SK-N-SH (cell line): ENCODE results near the gene RBM17. TPM values are rescaled to one million over a fixed set of nuclear protein-coding genes. Genes with fewer than 3 reads are reported as not detected.

Experiments used
- CTCF ChIA-PET: fragments of 300-600, 350-600 bp; formaldehyde crosslinking; extraction: SDS; loops from one replicate; lab custom pipeline; 2021; lab: Yijun Ruan, JAX
- POLR2A ChIA-PET: fragments of 350-600 bp; sonication (Branson Sonifier 250); formaldehyde crosslinking; extraction: SDS; loops from one replicate; lab custom pipeline; 2020; ENCODE audit warnings: antibody characterized with exemption, inconsistent platforms; lab: Yijun Ruan, JAX
- DNase-seq: peaks from one replicate; pipeline ENCODE4 v3.0.0; 2012
- H2AFZ ChIP-seq: fragments of 200-600 bp; sonication (generic); 2 replicates; pipeline ENCODE4 v1.8.1; 2016; ENCODE audit warnings: antibody characterized with exemption, mild to moderate bottlenecking, low read depth
- H3F3A ChIP-seq: fragments of 200-600 bp; sonication (generic); replicated peaks from 2 replicates; pipeline ENCODE3; 2016; ENCODE audit warnings: antibody characterized with exemption, mild to moderate bottlenecking; ENCODE audit not compliant: insufficient read depth
- H3K27ac ChIP-seq, 2 experiments: fragments of 200-500 bp in 1 of 2; fragments of 200-600 bp in 1 of 2; sonication (Bioruptor generic) in 1 of 2; sonication (generic), shearing (Covaris generic) in 1 of 2; 2 replicates each; pipeline versions ENCODE4 v1.5.1 to v1.6.1; 2014 to 2016; ENCODE audit warnings: low read depth in 2 of 2, inconsistent platforms in 1 of 2, low read length in 1 of 2, mild to moderate bottlenecking in 1 of 2, mixed read lengths in 1 of 2
- H3K27me3 ChIP-seq: fragments of 200-600 bp; sonication (generic), shearing (Covaris generic); 2 replicates; pipeline ENCODE4 v1.6.1; 2016; ENCODE audit warnings: mixed run types; ENCODE audit not compliant: insufficient read depth
- H3K36me3 ChIP-seq, 2 experiments: fragments of 200-500 bp in 1 of 2; fragments of 200-600 bp in 1 of 2; sonication (Bioruptor generic) in 1 of 2; sonication (generic) in 1 of 2; replicated peaks in 1 of 2; 2 replicates each; pipeline versions ENCODE3 to v1.5.1; 2014 to 2016; ENCODE audit warnings: low read length in 1 of 2, mild to moderate bottlenecking in 1 of 2; ENCODE audit not compliant: insufficient read depth in 2 of 2, control insufficient read depth in 1 of 2
- H3K4me1 ChIP-seq, 2 experiments: fragments of 200-500 bp in 1 of 2; fragments of 200-600 bp in 1 of 2; sonication (Bioruptor generic) in 1 of 2; sonication (generic), shearing (Covaris generic) in 1 of 2; 2 replicates each; pipeline versions ENCODE4 v1.5.1 to v1.6.1; 2014 to 2016; ENCODE audit warnings: low read depth in 1 of 2, low read length in 1 of 2, mixed run types in 1 of 2; ENCODE audit not compliant: insufficient read depth in 2 of 2, control insufficient read depth in 1 of 2
- H3K4me2 ChIP-seq: fragments of 200-600 bp; sonication (generic), shearing (Covaris generic); 2 replicates; pipeline ENCODE4 v1.6.1; 2017; ENCODE audit warnings: mixed run types
- H3K4me3 ChIP-seq, 2 experiments: fragments of 200-500 bp in 1 of 2; fragments of 200-600 bp in 1 of 2; sonication (Bioruptor generic) in 1 of 2; sonication (generic), shearing (Covaris generic) in 1 of 2; 2 replicates each; pipeline versions ENCODE4 v1.5.1 to v1.8.1; 2014 to 2016; ENCODE audit warnings: low read depth in 2 of 2, inconsistent platforms in 1 of 2, low read length in 1 of 2, mild to moderate bottlenecking in 1 of 2, mixed read lengths in 1 of 2, moderate library complexity in 1 of 2
- H3K79me2 ChIP-seq: fragments of 200-600 bp; sonication (generic); 2 replicates; pipeline ENCODE4 v1.8.1; 2017; ENCODE audit warnings: mild to moderate bottlenecking; ENCODE audit not compliant: insufficient read depth
- H3K9ac ChIP-seq: fragments of 200-600 bp; sonication (generic); 2 replicates; pipeline ENCODE4 v1.6.1; 2017; ENCODE audit warnings: mixed run types
- H3K9me2 ChIP-seq: fragments of 200-600 bp; sonication (generic); 2 replicates; pipeline ENCODE4 v1.6.1; 2017; ENCODE audit warnings: mixed run types
- H3K9me3 ChIP-seq: fragments of 200-600 bp; sonication (generic); 2 replicates; pipeline ENCODE4 v1.6.1; 2017; ENCODE audit warnings: mixed run types, mild to moderate bottlenecking, moderate library complexity
- H4K20me1 ChIP-seq: fragments of 200-600 bp; sonication (generic); 2 replicates; pipeline ENCODE4 v1.6.1; 2017; ENCODE audit warnings: mild to moderate bottlenecking, mixed run types; ENCODE audit not compliant: insufficient read depth
- CHD2 ChIP-seq: fragments of 150-350 bp; IDR thresholded peaks from 2 replicates; pipeline ENCODE4 v1.6.1; 2018; ENCODE audit warnings: low read length; ENCODE audit not compliant: partially characterized antibody
- CTCF ChIP-seq: fragments of 200-600 bp; sonication (generic); IDR thresholded peaks from 2 replicates; pipeline ENCODE4 v1.6.1; 2017; ENCODE audit warnings: antibody characterized with exemption, mild to moderate bottlenecking, moderate library complexity
- ELF1 ChIP-seq: IDR thresholded peaks from 2 replicates; pipeline ENCODE4 v1.4.0; 2012
- FOSL2 ChIP-seq: IDR thresholded peaks from 2 replicates; pipeline ENCODE4 v1.4.0; 2012; ENCODE audit warnings: low read depth, mild to moderate bottlenecking, moderate library complexity, borderline replicate concordance
- FOXJ3 ChIP-seq: sonication (generic); formaldehyde crosslinking; IDR thresholded peaks from 2 replicates; pipeline ENCODE4 v1.5.1; 2020; ENCODE audit warnings: mild to moderate bottlenecking, missing genetic modification reagents
- FOXM1 ChIP-seq: IDR thresholded peaks from 2 replicates; pipeline ENCODE4 v1.4.0; 2012; ENCODE audit warnings: low read depth, mild to moderate bottlenecking
- JUND ChIP-seq: IDR thresholded peaks from 2 replicates; pipeline ENCODE4 v1.4.0; 2012
- MXI1 ChIP-seq: IDR thresholded peaks from 2 replicates; pipeline ENCODE4 v1.6.1; 2012; ENCODE audit warnings: mild to moderate bottlenecking, low read depth, low read length, improper control_type of control experiment
- NRF1 ChIP-seq: IDR thresholded peaks from 2 replicates; pipeline ENCODE4 v1.6.1; 2012; ENCODE audit warnings: low read depth, mild to moderate bottlenecking, low read length
- RAD21 ChIP-seq: IDR thresholded peaks from 2 replicates; pipeline ENCODE4 v1.6.1; 2012; ENCODE audit warnings: mild to moderate bottlenecking, low read length
- RCOR1 ChIP-seq: fragments of 150-350 bp; IDR thresholded peaks from 2 replicates; pipeline ENCODE4 v1.6.1; 2017; ENCODE audit warnings: antibody characterized with exemption, low read length
- RXRA ChIP-seq: IDR thresholded peaks from 2 replicates; pipeline ENCODE4 v1.4.0; 2012; ENCODE audit warnings: low read depth, mild to moderate bottlenecking, borderline replicate concordance
- SMC3 ChIP-seq: IDR thresholded peaks from 2 replicates; pipeline ENCODE4 v1.6.1; 2012; ENCODE audit warnings: low read depth, low read length, improper control_type of control experiment
- TAF1 ChIP-seq: IDR thresholded peaks from 2 replicates; pipeline ENCODE4 v1.6.1; 2012; ENCODE audit warnings: low read depth, mild to moderate bottlenecking, low read length, moderate library complexity, borderline replicate concordance
- USF1 ChIP-seq: IDR thresholded peaks from 2 replicates; pipeline ENCODE4 v1.4.0; 2012; ENCODE audit warnings: low read depth, borderline replicate concordance
- YY1 ChIP-seq: IDR thresholded peaks from 2 replicates; pipeline ENCODE4 v1.4.0; 2012; ENCODE audit warnings: low read depth, mild to moderate bottlenecking
- WGBS: methylation state at CpG from one replicate; pipeline ENCODE4 v1.1.6; 2017; ENCODE audit warnings: low lambda C conversion rate; 5-methylcytosine and 5-hydroxymethylcytosine counted together
- polyA plus RNA-seq, 3 experiments: library from polyadenylated mRNA; depleted of rRNA; stranded (reverse); fragments of >200 nt; gene quantifications; 2 replicates each; pipeline ENCODE4 v1.2.3, GENCODE V29; 2012
- TF ChIP-seq, protein P1 (sequence below): fragments of 150-350 bp; IDR thresholded peaks from 2 replicates; pipeline ENCODE4 v1.6.1; 2016; ENCODE audit warnings: mild to moderate bottlenecking, low read depth, low read length
- TF ChIP-seq, protein P2 (sequence below): IDR thresholded peaks from 2 replicates; pipeline ENCODE4 v1.6.1; 2012; ENCODE audit warnings: mild to moderate bottlenecking, low read depth, low read length, moderate library complexity

Gene RBM17
- polyA plus RNA-seq, 1 of the 3 experiments (the other 2 are of a cell fraction) = 32.6 TPM

DNA sequence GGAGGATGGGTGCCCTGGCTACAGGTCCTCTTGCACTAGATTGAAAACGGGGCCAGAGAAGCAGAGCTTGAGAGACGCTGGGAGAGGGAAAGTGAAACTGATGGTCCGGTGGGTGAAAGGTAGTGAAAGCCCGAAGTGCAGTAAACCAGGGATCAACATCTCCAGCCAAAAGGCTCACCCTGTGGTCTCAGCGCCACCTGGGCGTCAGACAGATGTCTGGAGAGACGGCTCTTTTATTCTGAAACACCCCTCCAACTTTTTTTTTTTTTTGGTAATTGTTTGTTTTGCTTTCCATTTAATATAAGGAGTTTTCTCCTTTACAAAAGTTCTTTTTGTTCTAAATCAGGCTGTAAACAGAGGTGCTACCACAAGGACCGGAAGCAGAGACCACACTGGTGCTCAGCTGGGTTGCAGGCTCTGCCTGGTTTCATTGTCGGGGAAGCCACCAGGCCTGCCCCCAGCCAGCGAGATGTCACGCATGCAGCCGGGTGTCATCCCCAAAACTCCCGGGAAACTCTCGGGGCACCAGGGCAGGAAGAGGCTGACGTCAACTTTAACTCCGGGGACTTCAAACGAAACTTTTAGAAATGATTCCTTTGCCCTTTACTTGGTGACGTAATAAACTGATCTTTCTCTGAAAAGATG is 37.9 kb upstream of the RBM17 start:
- peaks cover 13% of the 10 kb centered on the region; the same call in 1 of the 2 replicates for H3K27me3 ChIP-seq
- no peaks in the 10 kb centered on the region for H3K79me2 ChIP-seq
- TF ChIP-seq RAD21 = peak; percentile 38
- TF ChIP-seq CTCF = peak; percentile 34
- no peak for TF ChIP-seq USF1
- peak overlapping the region; percentile 79 for H3K4me2 ChIP-seq
- DNase-seq = peak; percentile 31
- H3K4me3 ChIP-seq = peak overlapping the region; percentile 35 to 44; a peak in 3 of 4 replicates
- 14% methylated on average over 18 of the region's 18 CpGs for WGBS
- peak overlapping the region; percentile 60; the same call in 1 of the 2 replicates for H2AFZ ChIP-seq
- H3F3A ChIP-seq = no peaks in the 10 kb centered on the region
- H3K4me1 ChIP-seq = peaks cover 0 to 7% of the 10 kb centered on the region in 2 experiments; a peak in 1 of 4 replicates
- H3K27ac ChIP-seq = no peak overlapping the region
- POLR2A ChIA-PET = no interaction called here
- no peaks in the 10 kb centered on the region for H4K20me1 ChIP-seq
- no peaks in the 10 kb centered on the region for H3K9me2 ChIP-seq
- H3K9me3 ChIP-seq = no peaks in the 10 kb centered on the region
- H3K36me3 ChIP-seq = no peaks in the 10 kb centered on the region
- 0 out of 2 replicates have a peak overlapping the region, but pooled peaks have one; percentile 26 for H3K9ac ChIP-seq
- CTCF ChIA-PET = interaction anchor here (1.8 kb wide), 1 partner anchor 18 kb away, joined by 4 read pairs; no protein-coding TSS in a partner anchor

GRCh38 chr10:6052247-6053221 is 36.3 kb upstream of the RBM17 start:
- Histone ChIP-seq H3K79me2 (no peaks in the 10 kb centered on the region), H4K20me1 (no peaks in the 10 kb centered on the region), H3K27me3 (peaks cover 13% of the 10 kb centered on the region), H3K9ac (no peak overlapping the region), H3K4me1 (peaks cover 0 to 7% of the 10 kb centered on the region in 2 experiments; a peak in 1 of 4 replicates), H3K9me2 (no peaks in the 10 kb centered on the region), H3K4me2 (no peak overlapping the region), H3K27ac (no peak overlapping the region), H2AFZ (no peak overlapping the region), H3F3A (no peaks in the 10 kb centered on the region), H3K4me3 (no peak overlapping the region), H3K9me3 (no peaks in the 10 kb centered on the region), H3K36me3 (no peaks in the 10 kb centered on the region)
- CTCF ChIA-PET = interaction anchor here (1.8 kb wide), 1 partner anchor 19 kb away, joined by 4 read pairs; no protein-coding TSS in a partner anchor
- DNase-seq = no peak
- WGBS = 85% methylated on average over 16 of the region's 17 CpGs
- POLR2A ChIA-PET = no interaction called here
- TF ChIP-seq RCOR1 (no peak), FOXJ3 (CRISPR knock-in tag) (no peak), FOXM1 (no peak), JUND (no peak), FOSL2 (no peak), MXI1 (no peak), ELF1 (no peak), RXRA (no peak), SMC3 (no peak), TAF1 (no peak), YY1 (no peak), NRF1 (no peak), CHD2 (no peak)
- TF ChIP-seq, protein P1, sequence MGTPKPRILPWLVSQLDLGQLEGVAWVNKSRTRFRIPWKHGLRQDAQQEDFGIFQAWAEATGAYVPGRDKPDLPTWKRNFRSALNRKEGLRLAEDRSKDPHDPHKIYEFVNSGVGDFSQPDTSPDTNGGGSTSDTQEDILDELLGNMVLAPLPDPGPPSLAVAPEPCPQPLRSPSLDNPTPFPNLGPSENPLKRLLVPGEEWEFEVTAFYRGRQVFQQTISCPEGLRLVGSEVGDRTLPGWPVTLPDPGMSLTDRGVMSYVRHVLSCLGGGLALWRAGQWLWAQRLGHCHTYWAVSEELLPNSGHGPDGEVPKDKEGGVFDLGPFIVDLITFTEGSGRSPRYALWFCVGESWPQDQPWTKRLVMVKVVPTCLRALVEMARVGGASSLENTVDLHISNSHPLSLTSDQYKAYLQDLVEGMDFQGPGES = no peak
- TF ChIP-seq, protein P2, sequence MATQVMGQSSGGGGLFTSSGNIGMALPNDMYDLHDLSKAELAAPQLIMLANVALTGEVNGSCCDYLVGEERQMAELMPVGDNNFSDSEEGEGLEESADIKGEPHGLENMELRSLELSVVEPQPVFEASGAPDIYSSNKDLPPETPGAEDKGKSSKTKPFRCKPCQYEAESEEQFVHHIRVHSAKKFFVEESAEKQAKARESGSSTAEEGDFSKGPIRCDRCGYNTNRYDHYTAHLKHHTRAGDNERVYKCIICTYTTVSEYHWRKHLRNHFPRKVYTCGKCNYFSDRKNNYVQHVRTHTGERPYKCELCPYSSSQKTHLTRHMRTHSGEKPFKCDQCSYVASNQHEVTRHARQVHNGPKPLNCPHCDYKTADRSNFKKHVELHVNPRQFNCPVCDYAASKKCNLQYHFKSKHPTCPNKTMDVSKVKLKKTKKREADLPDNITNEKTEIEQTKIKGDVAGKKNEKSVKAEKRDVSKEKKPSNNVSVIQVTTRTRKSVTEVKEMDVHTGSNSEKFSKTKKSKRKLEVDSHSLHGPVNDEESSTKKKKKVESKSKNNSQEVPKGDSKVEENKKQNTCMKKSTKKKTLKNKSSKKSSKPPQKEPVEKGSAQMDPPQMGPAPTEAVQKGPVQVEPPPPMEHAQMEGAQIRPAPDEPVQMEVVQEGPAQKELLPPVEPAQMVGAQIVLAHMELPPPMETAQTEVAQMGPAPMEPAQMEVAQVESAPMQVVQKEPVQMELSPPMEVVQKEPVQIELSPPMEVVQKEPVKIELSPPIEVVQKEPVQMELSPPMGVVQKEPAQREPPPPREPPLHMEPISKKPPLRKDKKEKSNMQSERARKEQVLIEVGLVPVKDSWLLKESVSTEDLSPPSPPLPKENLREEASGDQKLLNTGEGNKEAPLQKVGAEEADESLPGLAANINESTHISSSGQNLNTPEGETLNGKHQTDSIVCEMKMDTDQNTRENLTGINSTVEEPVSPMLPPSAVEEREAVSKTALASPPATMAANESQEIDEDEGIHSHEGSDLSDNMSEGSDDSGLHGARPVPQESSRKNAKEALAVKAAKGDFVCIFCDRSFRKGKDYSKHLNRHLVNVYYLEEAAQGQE = no peak
